Motor neuron (in vitro differentiated cells): ENCODE data around the gene ATP1A2. TPM values are rescaled to one million over a fixed set of nuclear protein-coding genes. Genes with fewer than 3 reads are reported as not detected.
A peak's percentile ranks its signal among the peaks of the same experiment; 100 is the strongest.

Experiments
- ATAC-seq, 8 experiments: fragments of 200-7000 bp; cut with Tn5 transposase; replicated peaks in 6 of 8; 2 replicates each; pipeline ENCODE4 v1.8.0; 2021; ENCODE audit warnings: mild to moderate bottlenecking in 8 of 8, moderate library complexity in 8 of 8
- H3K27ac ChIP-seq, 2 donors: fragments of 250-450 bp; sonication (Bioruptor Pico); 2 replicates each; pipeline ENCODE4 v1.9.0; 2021; ENCODE audit warnings: antibody characterized with exemption in 2 of 2, mild to moderate bottlenecking in 2 of 2, moderate library complexity in 1 of 2
- H3K4me1 ChIP-seq, 2 donors: fragments of 250-450 bp; sonication (Bioruptor Pico); replicated peaks in 1 of 2; 2 replicates each; pipeline ENCODE4 v1.6.1; 2021; ENCODE audit warnings: antibody characterized with exemption in 2 of 2, mild to moderate bottlenecking in 2 of 2, moderate library complexity in 1 of 2
- H3K4me3 ChIP-seq, 5 donors: fragments of 250-450 bp; sonication (Bioruptor Pico); 2 replicates each; pipeline ENCODE4 v1.9.0; 2021; ENCODE audit warnings: antibody characterized with exemption in 5 of 5, mild to moderate bottlenecking in 5 of 5, moderate library complexity in 4 of 5
- WGBS, 10 experiments: fragments of 450-650 bp; shearing (Covaris generic); methylation state at CpG; one replicate each; pipeline ENCODE4 v1.0.0; 2022; 5-methylcytosine and 5-hydroxymethylcytosine counted together
- in situ Hi-C, 9 experiments: fragments of 400-800 bp; cut with MboI; loops; one replicate each; pipeline ENCODE4 v1.15.0; 2021; ENCODE audit warnings: low sequenced_read_pairs in 9 of 9, low pct_unique_long_range_greater_than_20kb in 2 of 9; ENCODE audit not compliant: unreplicated experiment in 9 of 9
- total RNA-seq, 8 experiments: library from RNA; unstranded; fragments of 300-600 nt; gene quantifications; 2 replicates each; pipeline versions ENCODE4 v1.2.3 to v1.2.4, GENCODE V29; 2022

Gene ATP1A2
- total RNA-seq, 8 experiments from 2014 or later: 0.54 to 53.5 (median 1.2) TPM

- no peak overlapping the region for H3K27ac ChIP-seq
- peaks cover 30 to 35% of the 10 kb centered on the region in 2 donors for H3K4me1 ChIP-seq
- in situ Hi-C loops: loop anchor here in 3 of 9 experiments (25.0 kb wide), 3 partner anchors 116 to 266 kb away; partner anchors contain the start of genes IGSF9 (in 2 of the 3), TAGLN2 (in 2 of the 3), NHLH1 (in 1 of the 3) and PEA15 (in 1 of the 3)
- ATAC-seq: peak in 3 of 8 experiments; percentile 20 to 56 (median 52)
- no peak overlapping the region for H3K4me3 ChIP-seq
- WGBS, 10 experiments: 0 to 95% (median 66%) methylated on average over 1 to 4 of the region's 4 CpGs; no CpG with 5 or more reads in 2 of the 10 experiments
Measured at GRCh38 chr1:160096274-160097116, 19.1 kb upstream of the ATP1A2 start.

- in situ Hi-C loops: loop anchor here in 3 of 9 experiments (25.0 kb wide), 3 partner anchors 115 to 265 kb away; partner anchors contain the start of genes IGSF9 (in 2 of the 3), TAGLN2 (in 2 of the 3), NHLH1 (in 1 of the 3) and PEA15 (in 1 of the 3)
- WGBS, 10 experiments: 40 to 83% (median 66%) methylated on average over 1 to 5 of the region's 5 CpGs; no CpG with 5 or more reads in 4 of the 10 experiments
- peak in 3 of 8 experiments; percentile 1 to 5 (median 2) for ATAC-seq
- no peak overlapping the region for H3K27ac ChIP-seq
- peaks cover 38 to 43% of the 10 kb centered on the region in 2 donors for H3K4me1 ChIP-seq
- H3K4me3 ChIP-seq: peak overlapping the region; percentile 58 to 99 (median 79)
Measured at GRCh38 chr1:160097151-160097910, 18.2 kb upstream of the ATP1A2 start.

- 0 to 16% (median 5%) methylated on average over 1 to 12 of the region's 64 CpGs; no CpG with 5 or more reads in 5 of the 10 experiments for WGBS, 10 experiments
- in situ Hi-C loops: loop anchor here in 3 of 9 experiments (25.0 kb wide), 3 partner anchors 114 to 264 kb away; partner anchors contain the start of genes IGSF9 (in 2 of the 3), TAGLN2 (in 2 of the 3), NHLH1 (in 1 of the 3) and PEA15 (in 1 of the 3)
- Histone ChIP-seq H3K27ac (peak within 1 kb of the TSS; percentile 37 to 57), H3K4me3 (peak within 1 kb of the TSS; percentile 58 to 99 (median 79)), H3K4me1 (peaks cover 46 to 52% of the 10 kb centered on the region in 2 donors)
- ATAC-seq: peak; percentile 17 to 66 (median 56)
Measured at GRCh38 chr1:160097911-160098851, 17.4 kb upstream of the ATP1A2 start, which contains the start of gene IGSF8. Gene IGSF8 (minus strand): TSS chr1:160098619. CDS start chr1:160098472, 147 bp downstream.

GRCh38 chr1:160098852-160099561 lies 16.6 kb upstream of the ATP1A2 start:
- in situ Hi-C loops: loop anchor here in 3 of 9 experiments (25.0 kb wide), 3 partner anchors 113 to 263 kb away; partner anchors contain the start of genes IGSF9 (in 2 of the 3), TAGLN2 (in 2 of the 3), NHLH1 (in 1 of the 3) and PEA15 (in 1 of the 3)
- H3K27ac ChIP-seq: peak overlapping the region; percentile 37 to 57
- peak overlapping the region; percentile 20 to 81 (median 29) for H3K4me3 ChIP-seq
- ATAC-seq: peak; percentile 35 to 84 (median 74)
- 0 to 41% (median 14%) methylated on average over 1 to 5 of the region's 40 CpGs; no CpG with 5 or more reads in 2 of the 10 experiments for WGBS, 10 experiments
- H3K4me1 ChIP-seq: peaks cover 55 to 58% of the 10 kb centered on the region in 2 donors

GRCh38 chr1:160099716-160100375 lies 15.7 kb upstream of the ATP1A2 start:
- ATAC-seq: no peak
- WGBS, 10 experiments: 84 to 100% (median 92%) methylated on average over 2 of the region's 2 CpGs; no CpG with 5 or more reads in 7 of the 10 experiments
- Histone ChIP-seq H3K4me1 (peaks cover 59 to 65% of the 10 kb centered on the region in 2 donors), H3K4me3 (no peak overlapping the region), H3K27ac (no peak overlapping the region)
- in situ Hi-C loops: loop anchor here in 4 of 9 experiments (25.0 kb wide), 4 partner anchors 112 to 287 kb away; partner anchors contain the start of genes IGSF9 (in 2 of the 4), TAGLN2 (in 2 of the 4), NHLH1 (in 1 of the 4) and PEA15 (in 1 of the 4)

- peak; percentile 27 to 64 (median 51) for ATAC-seq
- 0 to 65% (median 22%) methylated on average over 1 to 9 of the region's 13 CpGs; no CpG with 5 or more reads in 4 of the 10 experiments for WGBS, 10 experiments
- peak overlapping the region in 1 of 2 donors; percentile 4 for H3K27ac ChIP-seq
- H3K4me3 ChIP-seq: no peak overlapping the region
- in situ Hi-C loops: loop anchor here in 1 of 9 experiments (25.0 kb wide), 1 partner anchor 286 kb away; no protein-coding TSS in a partner anchor
- peaks cover 48 to 55% of the 10 kb centered on the region in 2 donors for H3K4me1 ChIP-seq
Measured at GRCh38 chr1:160101037-160101716, 14.4 kb upstream of the ATP1A2 start.

GRCh38 chr1:160101717-160102522 lies 13.6 kb upstream of the ATP1A2 start:
- Histone ChIP-seq H3K27ac (peak overlapping the region in 1 of 2 donors; percentile 16), H3K4me3 (no peak overlapping the region), H3K4me1 (peaks cover 43 to 49% of the 10 kb centered on the region in 2 donors)
- in situ Hi-C loops: loop anchor here in 1 of 9 experiments (25.0 kb wide), 1 partner anchor 285 kb away; no protein-coding TSS in a partner anchor
- whole genome bisulfite sequencing, 10 experiments: 25 to 92% (median 80%) methylated on average over 3 to 9 of the region's 9 CpGs; no CpG with 5 or more reads in 2 of the 10 experiments
- peak in 1 of 8 experiments; percentile 14 for ATAC-seq

GRCh38 chr1:160103658-160104408 lies 11.7 kb upstream of the ATP1A2 start:
- peak in 3 of 8 experiments; percentile 7 to 21 (median 11) for ATAC-seq
- Histone ChIP-seq H3K27ac (no peak overlapping the region), H3K4me1 (peaks cover 34 to 40% of the 10 kb centered on the region in 2 donors), H3K4me3 (no peak overlapping the region)
- WGBS, 10 experiments: 41 to 92% (median 53%) methylated on average over 1 to 5 of the region's 6 CpGs; no CpG with 5 or more reads in 3 of the 10 experiments
- in situ Hi-C loops: loop anchor here in 1 of 9 experiments (25.0 kb wide), 1 partner anchor 283 kb away; no protein-coding TSS in a partner anchor

GRCh38 chr1:160104486-160104885 lies 11.1 kb upstream of the ATP1A2 start:
- ATAC-seq: no peak
- in situ Hi-C loops: loop anchor here in 1 of 9 experiments (25.0 kb wide), 1 partner anchor 283 kb away; no protein-coding TSS in a partner anchor
- 58 to 94% (median 68%) methylated on average over 1 to 3 of the region's 3 CpGs; no CpG with 5 or more reads in 5 of the 10 experiments for WGBS, 10 experiments
- Histone ChIP-seq H3K4me3 (no peak overlapping the region), H3K4me1 (peaks cover 34 to 39% of the 10 kb centered on the region in 2 donors), H3K27ac (no peak overlapping the region)
